Omental fat pad (tissue), 4 donors: ENCODE results near the gene CACNA2D3. TPM values are rescaled to one million over a fixed set of nuclear protein-coding genes. Genes with fewer than 3 reads are reported as not detected.
"Not testable (repeated sequence)": the region's sequence is repeated elsewhere in the genome, so short reads cannot be mapped to it uniquely, and the experiment has no call there.

Source experiments
- ATAC-seq: fragments of 150-250 bp; one replicate; pipeline ENCODE4 v1.9.1; 2016; ENCODE audit warnings: mild to moderate bottlenecking, moderate library complexity; ENCODE audit not compliant: low FRiP score
- DNase-seq: peaks from one replicate; pipeline ENCODE4 v3.0.0-alpha.2; 2019; ENCODE audit warnings: low spot score
- CTCF ChIP-seq, 3 donors: fragments of 450-650 bp; IDR thresholded peaks; one replicate each; pipeline ENCODE4 v1.5.1; 2016 to 2017; ENCODE audit warnings: antibody characterized with exemption in 3 of 3, mild to moderate bottlenecking in 3 of 3, moderate library complexity in 2 of 3
- total RNA-seq, 4 donors: library from RNA; depleted of rRNA; stranded (reverse); fragments of >200 nt; gene quantifications; one replicate each; pipeline ENCODE4 v1.1.0, GENCODE V29; 2016

CACNA2D3 gene
- total RNA-seq, 4 donors from 2014 or later: 2.6 to 6.1 (median 4.5) TPM

- DNase-seq: no peak
- no peak for ATAC-seq
- TF ChIP-seq CTCF (IDR thresholded peaks at IDR 0.05): no peak
These were observed 847.3 kb downstream of the CACNA2D3 start for GRCh38 chr3:54969652-54970051.

- no peak for TF ChIP-seq CTCF (IDR thresholded peaks at IDR 0.05)
- DNase-seq (no peak), ATAC-seq (no peak)
These were observed 848.5 kb downstream of the CACNA2D3 start for GRCh38 chr3:54970895-54971294.

- DNase-seq (no peak), ATAC-seq (no peak)
- TF ChIP-seq CTCF (IDR thresholded peaks at IDR 0.05): no peak
These were observed 855.1 kb downstream of the CACNA2D3 start for GRCh38 chr3:54977439-54977838.

- ATAC-seq, DNase-seq: not testable (repeated sequence)
These were observed 855.6 kb downstream of the CACNA2D3 start for GRCh38 chr3:54977946-54978345.

- DNase-seq: no peak
- no peak for TF ChIP-seq CTCF (IDR thresholded peaks at IDR 0.05)
- ATAC-seq: no peak
These were observed 860.5 kb downstream of the CACNA2D3 start for GRCh38 chr3:54982807-54983206.

- DNase-seq (no peak), ATAC-seq (no peak)
- TF ChIP-seq CTCF (IDR thresholded peaks at IDR 0.05): no peak
These were observed 861.1 kb downstream of the CACNA2D3 start for GRCh38 chr3:54983266-54984099.

- TF ChIP-seq CTCF (IDR thresholded peaks at IDR 0.05): no peak
- no peak for DNase-seq
- ATAC-seq: no peak
These were observed 863.5 kb downstream of the CACNA2D3 start for GRCh38 chr3:54985856-54986255.
